AG09309 (cell line): ENCODE data around the gene BICC1.

ENCODE experiments used
- DNase-seq: peaks from one replicate; pipeline ENCODE4 v3.0.0-alpha.2; 2010; ENCODE audit warnings: low read depth
- H3K4me3 ChIP-seq: 2 replicates; pipeline ENCODE4 v1.5.1; 2011; ENCODE audit warnings: mild to moderate bottlenecking, low read depth, low read length, moderate library complexity; ENCODE audit not compliant: control insufficient read depth
- CTCF ChIP-seq: IDR thresholded peaks from 2 replicates; pipeline ENCODE4 v1.5.1; 2011; ENCODE audit warnings: mild to moderate bottlenecking, low read depth, low read length, inconsistent platforms; ENCODE audit not compliant: insufficient read depth, control insufficient read depth; ENCODE audit errors: missing control alignments

BICC1 gene

GRCh38 chr10:58516119-58516518 lies 3.4 kb downstream of the BICC1 start:
- DNase-seq, result no peak
- TF ChIP-seq CTCF, result no peak
- H3K4me3 ChIP-seq, result no peak overlapping the region; the same call in 1 of the 2 replicates

- DNase-seq, result no peak
- TF ChIP-seq CTCF, result no peak
- no peak overlapping the region; the same call in 1 of the 2 replicates for H3K4me3 ChIP-seq
Observed at GRCh38 chr10:58516671-58517070, 4.0 kb downstream of the BICC1 start.

GRCh38 chr10:58517081-58517480 lies 4.4 kb downstream of the BICC1 start:
- no peak for DNase-seq
- TF ChIP-seq CTCF, result no peak
- H3K4me3 ChIP-seq, result no peak overlapping the region

- TF ChIP-seq CTCF, result no peak
- no peak for DNase-seq
- H3K4me3 ChIP-seq, result no peak overlapping the region
Observed at GRCh38 chr10:58517491-58518355, 5.1 kb downstream of the BICC1 start.

GRCh38 chr10:58518775-58519174 lies 6.1 kb downstream of the BICC1 start:
- DNase-seq, result no peak
- H3K4me3 ChIP-seq, result no peak overlapping the region

GRCh38 chr10:58529077-58529728 lies 16.5 kb downstream of the BICC1 start:
- no peak for TF ChIP-seq CTCF
- DNase-seq, result no peak
- H3K4me3 ChIP-seq, result no peak overlapping the region

More at GRCh38 chr10:58518775-58519174, 6.1 kb downstream of the BICC1 start:
- TF ChIP-seq CTCF, result no peak
